ENCODE measurements around the gene INHBC. TPM values are rescaled to one million over a fixed set of nuclear protein-coding genes. Genes with fewer than 3 reads are reported as not detected.

The INHBC gene
- total RNA-seq, 1 experiment from 2014 or later: 0.20 TPM

GRCh38 chr12:57470970-57471656, 36.5 kb downstream of the INHBC start:
- Histone ChIP-seq H3K79me2 (ENCODE audit: insufficient read depth, low read length) (no peaks in the 10 kb centered on the region), H4K20me1 (ENCODE audit: insufficient read depth) (no peaks in the 10 kb centered on the region), H3K9me3 (ENCODE audit: control insufficient read depth in 1 of 2, insufficient read depth in 1 of 2, low read depth in 1 of 2, low read length in 2 of 2) (no peaks in the 10 kb centered on the region), H3K4me1 (ENCODE audit: control insufficient read depth in 1 of 2, insufficient read depth in 2 of 2, low read length in 2 of 2) (no peaks in the 10 kb centered on the region), H3K9ac (ENCODE audit: low read length) (no peak overlapping the region), H3K27me3 (ENCODE audit: insufficient read depth, low read length) (peaks cover 38% of the 10 kb centered on the region), H3K4me3 (replicated peaks in 1 of 2; ENCODE audit: low read depth in 1 of 2, low read length in 2 of 2) (no peak overlapping the region), H2AFZ (ENCODE audit: low read depth, low read length, poor library complexity, severe bottlenecking) (no peak overlapping the region), H3K9me2 (ENCODE audit: insufficient read depth) (no peaks in the 10 kb centered on the region), H3K4me2 (ENCODE audit: low read length) (no peak overlapping the region), H3K36me3 (ENCODE audit: control insufficient read depth in 1 of 2, insufficient read depth in 2 of 2, low read length in 2 of 2) (no peaks in the 10 kb centered on the region), H3K27ac (ENCODE audit: low read depth, low read length) (no peak overlapping the region)
- intact Hi-C loops (cut with micrococcal nuclease): no loop called here
- ChIA-PET POLR2A (no interaction called here), CTCF (interaction anchor here (0.7 kb wide), 1 partner anchor 8 kb away, joined by 3 read pairs; no protein-coding TSS in a partner anchor), RAD21 (ENCODE audit: low non-redundant PET in 1 of 2, low total read pairs in 2 of 2, uncharacterized antibody in 2 of 2, unreplicated experiment in 2 of 2) (no interaction called here)
- TF ChIP-seq EGR1 (IDR thresholded peaks at IDR 0.05; ENCODE audit: low read depth): no peak
- TF ChIP-seq ELF1 (IDR thresholded peaks at IDR 0.05; ENCODE audit: borderline replicate concordance, low read depth): no peak
- no peak for TF ChIP-seq ZFX (IDR thresholded peaks at IDR 0.05)
- TF ChIP-seq, protein P1, sequence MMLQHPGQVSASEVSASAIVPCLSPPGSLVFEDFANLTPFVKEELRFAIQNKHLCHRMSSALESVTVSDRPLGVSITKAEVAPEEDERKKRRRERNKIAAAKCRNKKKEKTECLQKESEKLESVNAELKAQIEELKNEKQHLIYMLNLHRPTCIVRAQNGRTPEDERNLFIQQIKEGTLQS (IDR thresholded peaks at IDR 0.05): no peak
- ATAC-seq (no peak), DNase-seq (ENCODE audit: low read depth, low spot score) (no peak)
- BruUV-seq (replicated peaks): no TSS peak

- RAD21 ChIA-PET (ENCODE audit: low non-redundant PET in 1 of 2, low total read pairs in 2 of 2, uncharacterized antibody in 2 of 2, unreplicated experiment in 2 of 2): no interaction called here
- no peaks in the 10 kb centered on the region for H3K9me3 ChIP-seq (ENCODE audit: control insufficient read depth in 1 of 2, insufficient read depth in 1 of 2, low read depth in 1 of 2, low read length in 2 of 2)
- no peak overlapping the region for H3K9ac ChIP-seq (ENCODE audit: low read length)
- no peak overlapping the region for H3K4me2 ChIP-seq (ENCODE audit: low read length)
- no peak for DNase-seq (ENCODE audit: low read depth, low spot score)
- peaks cover 38% of the 10 kb centered on the region for H3K27me3 ChIP-seq (ENCODE audit: insufficient read depth, low read length)
- H2AFZ ChIP-seq (ENCODE audit: low read depth, low read length, poor library complexity, severe bottlenecking): no peak overlapping the region
- POLR2A ChIA-PET: no interaction called here
- H4K20me1 ChIP-seq (ENCODE audit: insufficient read depth): no peaks in the 10 kb centered on the region
- no peak overlapping the region for H3K4me3 ChIP-seq (replicated peaks in 1 of 2; ENCODE audit: low read depth in 1 of 2, low read length in 2 of 2)
- H3K27ac ChIP-seq (ENCODE audit: low read depth, low read length): no peak overlapping the region
- no peak for ATAC-seq
- no peaks in the 10 kb centered on the region for H3K79me2 ChIP-seq (ENCODE audit: insufficient read depth, low read length)
- no peaks in the 10 kb centered on the region for H3K4me1 ChIP-seq (ENCODE audit: control insufficient read depth in 1 of 2, insufficient read depth in 2 of 2, low read length in 2 of 2)
- H3K9me2 ChIP-seq (ENCODE audit: insufficient read depth): no peaks in the 10 kb centered on the region
- intact Hi-C loops (cut with micrococcal nuclease): no loop called here
- H3K36me3 ChIP-seq (ENCODE audit: control insufficient read depth in 1 of 2, insufficient read depth in 2 of 2, low read length in 2 of 2): no peaks in the 10 kb centered on the region
- no TSS peak for BruUV-seq (replicated peaks)
- TF ChIP-seq CBX3 (IDR thresholded peaks at IDR 0.05; ENCODE audit: low read depth) (no peak), YY1 (IDR thresholded peaks at IDR 0.05; ENCODE audit: extremely low read depth, insufficient replicate concordance, low read depth, low read length) (no peak), CTCF (IDR thresholded peaks at IDR 0.05 in 2 of 3, conservative IDR thresholded peaks at IDR 0.05 in 1 of 3; ENCODE audit: borderline replicate concordance in 1 of 3, insufficient read depth in 1 of 3, low read depth in 2 of 3, low read length in 2 of 3) (no peak), SP1 (IDR thresholded peaks at IDR 0.05; ENCODE audit: low read depth) (no peak), RAD21 (IDR thresholded peaks at IDR 0.05; ENCODE audit: low read depth) (no peak), EGR1 (IDR thresholded peaks at IDR 0.05; ENCODE audit: low read depth) (no peak)
- TF ChIP-seq, protein P1 (IDR thresholded peaks at IDR 0.05): no peak
- CTCF ChIA-PET: interaction anchor here (0.7 kb wide), 1 partner anchor 8 kb away, joined by 3 read pairs; no protein-coding TSS in a partner anchor
These were observed 37.1 kb downstream of the INHBC start for GRCh38 chr12:57471661-57472060.
